GM19452 (cell line): ENCODE measurements around the gene IL13RA2.

Experiments used
- ATAC-seq: cut with Tn5 transposase; IDR thresholded peaks from one replicate; pipeline ENCODE4 v1.9.1; 2021; ENCODE audit not compliant: unreplicated experiment

IL13RA2 gene

GRCh38 chrX:114997779-114998178, 19.6 kb downstream of the IL13RA2 start:
- ATAC-seq = no peak

GRCh38 chrX:114985967-114986592, 31.3 kb downstream of the IL13RA2 start:
- ATAC-seq = no peak

GRCh38 chrX:114976292-114976691, 41.1 kb downstream of the IL13RA2 start:
- ATAC-seq = no peak

GRCh38 chrX:114973013-114973412, 44.4 kb downstream of the IL13RA2 start:
- no peak for ATAC-seq

GRCh38 chrX:114970806-114971205, 46.6 kb downstream of the IL13RA2 start:
- no peak for ATAC-seq

GRCh38 chrX:114964374-114964773, 53.0 kb downstream of the IL13RA2 start:
- no peak for ATAC-seq

- ATAC-seq = no peak
These were observed 55.2 kb downstream of the IL13RA2 start for GRCh38 chrX:114962209-114962608.

- ATAC-seq = no peak
These were observed 57.7 kb downstream of the IL13RA2 start for GRCh38 chrX:114959729-114960128.
